ENCODE data around the gene ACBD5. TPM values are rescaled to one million over a fixed set of nuclear protein-coding genes. Genes with fewer than 3 reads are reported as not detected.
"Not testable (repeated sequence)": the region's sequence is repeated elsewhere in the genome, so short reads cannot be mapped to it uniquely, and the experiment has no call there.

Gene ACBD5
- polyA plus RNA-seq, 3 donors, result 30.1 to 42.7 (median 36.8) TPM

DNA sequence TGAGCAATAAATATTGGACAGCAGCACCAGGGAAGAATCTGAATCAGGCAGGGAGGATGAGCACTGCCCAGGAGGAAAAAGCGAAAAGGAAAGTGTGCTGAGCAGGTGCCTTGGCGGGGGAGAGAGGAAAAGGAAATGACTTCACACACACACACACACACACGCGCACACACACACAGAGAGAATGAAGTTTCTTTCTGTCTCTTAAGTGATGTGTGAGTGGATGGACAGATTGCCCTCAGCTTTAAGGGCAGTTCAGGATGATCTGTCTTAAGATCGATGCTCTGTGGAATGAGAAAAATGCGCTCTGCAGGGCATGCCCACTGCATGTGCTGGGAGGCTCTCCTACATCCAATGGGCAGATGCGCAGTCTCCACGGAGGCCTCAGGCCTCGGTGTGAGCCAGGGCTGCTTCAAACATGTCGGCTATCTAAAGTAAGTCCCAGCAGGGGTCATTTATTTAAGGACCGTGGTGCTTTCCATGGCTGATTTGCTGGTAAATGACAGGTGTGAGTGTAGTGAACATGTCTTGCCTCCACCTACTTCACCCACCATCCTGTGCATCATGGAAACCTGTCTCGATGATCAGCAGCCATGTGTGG, 2.5 kb upstream of the ACBD5 start:
- peak; percentile 80 for DNase-seq

DNA sequence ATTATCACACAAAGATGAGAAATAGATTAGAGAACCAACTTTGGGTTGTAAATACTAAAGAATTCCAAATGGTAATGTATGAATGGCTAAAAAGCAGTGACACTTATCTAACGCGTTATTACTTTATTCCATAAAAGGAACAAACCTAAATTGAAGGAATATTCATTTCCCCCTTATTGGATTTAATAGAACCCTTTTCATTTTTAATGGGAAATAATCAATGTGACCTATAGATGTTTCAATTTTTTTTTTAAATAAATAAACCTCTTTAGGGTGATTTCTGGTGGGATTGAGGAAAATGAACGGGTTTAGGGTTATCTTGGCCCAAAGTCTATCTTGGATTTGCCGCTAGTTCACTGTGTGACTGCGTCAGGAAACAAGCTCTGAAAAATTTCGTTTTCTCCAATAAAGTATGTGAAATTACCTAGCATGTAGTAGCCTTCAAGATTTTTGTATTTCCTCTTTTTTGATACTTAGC, 1.9 kb upstream of the ACBD5 start:
- DNase-seq, result no peak

DNA sequence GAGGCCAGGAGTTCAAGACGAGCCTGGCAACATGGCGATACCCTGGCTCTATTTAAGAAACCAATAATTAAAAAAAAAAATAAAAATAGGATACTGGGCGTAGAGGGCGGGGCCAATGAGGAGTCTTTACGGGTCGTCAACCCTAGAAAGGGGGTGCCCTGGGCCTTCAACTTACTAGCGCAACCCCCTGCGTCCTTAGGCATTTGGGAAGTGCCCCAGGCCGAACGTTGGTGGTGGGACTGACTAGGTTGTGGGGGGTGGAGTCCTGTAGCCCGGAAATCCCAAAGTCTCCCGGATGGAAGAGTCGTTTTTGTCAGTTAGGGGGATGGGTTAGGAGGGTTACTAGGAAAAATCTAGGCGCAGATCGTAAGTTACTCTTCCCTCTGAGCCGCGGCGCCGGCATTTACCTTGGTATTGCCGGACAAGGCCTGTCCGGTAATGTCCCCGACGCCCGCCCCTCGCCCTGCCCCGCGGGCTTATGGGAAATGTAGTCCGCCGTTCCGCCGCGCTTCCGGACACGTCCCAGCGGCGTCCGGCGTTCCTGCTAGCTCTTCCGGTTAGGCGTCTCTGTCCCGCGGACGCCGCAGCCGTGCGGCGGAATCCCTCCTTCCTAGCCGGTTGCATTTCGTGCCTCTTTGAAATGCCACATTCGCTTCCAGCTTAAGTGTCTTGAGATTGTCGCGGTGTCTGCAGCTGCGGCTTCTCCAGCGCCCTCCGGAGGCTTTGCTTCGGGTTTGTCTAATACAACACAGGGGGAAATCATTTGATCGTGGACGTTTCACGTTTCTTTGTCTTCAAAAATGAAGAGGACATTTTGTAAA, 1.3 kb upstream of the ACBD5 start:
- peak; percentile 96 for DNase-seq

DNA sequence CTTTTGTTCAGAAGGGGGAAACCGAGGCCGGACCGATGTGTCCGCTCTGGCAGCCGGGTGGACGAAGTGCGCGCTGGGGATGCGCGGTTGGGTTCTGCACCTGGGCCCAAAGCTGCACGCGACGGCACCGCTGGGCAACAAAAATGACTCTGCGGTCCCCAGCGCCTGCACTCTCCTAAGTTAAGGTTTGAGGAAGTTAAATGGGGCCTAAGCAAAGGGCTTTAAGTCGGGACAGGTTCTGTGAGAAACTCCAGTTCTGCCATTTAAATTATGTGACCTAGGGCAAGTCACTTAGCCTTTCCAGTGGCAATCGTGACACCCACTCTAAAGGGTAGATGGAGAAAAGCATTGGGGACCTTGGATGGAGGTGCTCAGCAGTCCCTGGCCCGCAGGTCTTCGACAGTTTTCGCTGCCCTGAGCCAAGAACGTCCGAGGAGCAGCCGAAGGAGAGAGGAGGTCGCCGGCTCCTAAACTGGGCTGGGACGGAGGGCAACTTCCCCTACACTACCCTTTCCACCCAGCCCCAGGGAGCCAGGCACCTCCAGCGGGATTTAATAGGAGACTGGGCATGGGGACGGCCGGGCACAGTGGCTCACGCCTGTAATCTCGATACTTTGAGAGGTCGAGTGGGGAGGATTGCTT, 534 bp upstream of the ACBD5 start:
- no peak for DNase-seq

DNA sequence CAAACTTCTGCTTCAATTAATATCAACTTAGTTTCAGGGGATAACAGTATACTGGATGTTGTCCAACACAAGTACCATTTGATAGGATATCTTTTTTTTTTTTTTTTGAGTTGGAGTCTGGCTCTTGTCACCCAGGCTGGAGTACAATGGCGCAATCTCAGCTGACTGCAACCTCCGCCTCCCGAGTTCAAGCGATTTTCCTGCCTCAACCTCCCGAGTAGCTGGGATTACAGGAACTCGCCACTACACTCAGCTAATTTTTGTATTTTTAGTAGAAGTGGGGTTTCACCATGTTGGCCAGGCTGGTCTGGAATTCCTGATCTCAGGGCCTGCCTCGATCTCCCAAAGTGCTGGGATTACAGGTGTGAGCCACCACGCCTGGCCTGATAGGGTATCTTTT, 3.1 kb downstream of the ACBD5 start:
- DNase-seq, result not testable (repeated sequence)

DNA sequence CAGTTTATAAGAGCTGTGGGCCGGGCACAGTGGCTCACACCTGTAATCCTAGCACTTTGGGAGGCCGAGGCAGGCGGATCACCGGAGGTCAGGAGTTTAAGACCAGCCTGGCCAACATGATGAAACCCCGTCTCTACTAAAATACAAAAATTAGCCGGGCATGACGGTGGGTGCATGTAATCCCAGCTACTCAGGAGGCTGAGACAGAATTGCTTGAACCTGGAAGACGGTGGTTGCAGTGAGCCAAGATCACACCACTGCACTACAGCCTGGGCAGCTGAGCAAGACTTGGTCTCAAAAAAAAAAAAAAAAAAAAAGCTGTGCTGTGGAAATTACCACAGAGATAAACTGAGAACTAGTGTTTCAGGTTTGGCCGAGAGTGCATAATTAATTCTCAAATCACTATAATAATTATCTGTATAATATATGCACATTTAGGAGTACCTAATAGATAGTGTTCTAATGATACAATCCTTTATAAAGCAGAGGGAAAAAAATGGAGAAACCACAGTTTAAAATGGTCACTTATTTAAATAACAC, 3.9 kb downstream of the ACBD5 start:
- DNase-seq, result not testable (repeated sequence)

DNA sequence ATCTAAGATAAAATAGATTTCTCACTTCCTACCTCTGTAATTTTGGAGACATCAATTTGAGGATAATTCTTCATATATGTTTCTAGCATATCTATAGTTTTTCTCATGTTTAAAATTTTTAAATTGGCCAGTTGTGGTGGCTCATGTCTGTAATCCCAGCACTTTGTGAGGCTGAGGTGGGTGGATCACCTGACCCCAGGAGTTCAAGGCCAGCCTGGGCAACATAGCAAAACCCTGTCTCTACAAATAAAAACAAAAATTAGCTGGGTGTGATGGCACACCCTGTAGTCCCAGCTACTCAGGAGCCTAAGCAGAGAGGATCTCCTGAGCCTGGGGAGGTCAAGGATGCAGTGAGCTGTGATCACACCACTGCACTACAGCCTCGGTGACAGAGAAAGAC, 4.9 kb downstream of the ACBD5 start:
- DNase-seq, result no peak

DNA sequence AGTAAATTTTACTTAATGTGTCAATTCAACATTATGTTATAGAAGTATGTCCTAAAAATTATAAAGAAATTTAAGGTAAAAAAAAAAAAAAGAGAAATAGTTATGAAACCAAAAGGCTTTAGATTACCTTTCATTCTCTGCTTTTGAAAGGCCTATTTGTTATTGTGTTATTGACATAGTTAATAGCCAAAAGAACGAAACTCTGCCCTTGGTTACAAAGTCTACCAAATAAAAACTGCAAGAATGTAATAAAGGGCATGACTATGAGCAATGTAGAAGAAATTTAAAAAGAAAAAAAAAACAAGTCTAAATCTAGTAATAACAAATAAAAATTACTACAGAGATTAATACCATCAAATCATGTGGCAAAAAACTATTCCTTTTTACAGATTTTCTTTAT, 10.6 kb downstream of the ACBD5 start:
- no peak for DNase-seq

DNA sequence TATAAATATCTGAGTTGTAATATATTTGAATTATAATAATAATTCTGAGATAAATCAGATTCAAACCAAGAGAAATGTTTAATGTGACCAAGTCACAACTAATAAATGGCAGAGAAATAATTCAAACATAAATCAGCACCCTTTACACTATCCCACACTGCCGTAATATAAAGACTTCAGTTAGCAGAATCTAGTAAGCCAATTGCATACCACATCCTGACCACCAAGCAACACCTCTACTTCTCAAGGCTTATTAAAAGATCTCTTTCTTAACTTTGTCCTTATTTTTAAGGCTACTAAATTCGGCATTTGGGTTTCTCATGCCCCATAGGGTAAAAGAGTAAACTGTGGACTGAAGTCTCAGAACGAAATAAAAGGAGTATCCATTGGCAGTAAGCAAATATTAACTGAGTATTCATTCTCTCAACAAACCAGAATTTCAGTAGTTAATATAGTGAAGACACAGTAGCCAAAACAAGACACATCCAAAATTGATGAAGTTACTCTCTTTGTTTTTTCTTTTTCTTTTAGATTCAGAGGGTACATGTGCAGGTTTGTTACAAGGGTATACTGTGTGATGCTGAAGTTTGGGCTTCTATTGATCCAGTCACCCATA, 14.8 kb downstream of the ACBD5 start:
- DNase-seq, result no peak

DNA sequence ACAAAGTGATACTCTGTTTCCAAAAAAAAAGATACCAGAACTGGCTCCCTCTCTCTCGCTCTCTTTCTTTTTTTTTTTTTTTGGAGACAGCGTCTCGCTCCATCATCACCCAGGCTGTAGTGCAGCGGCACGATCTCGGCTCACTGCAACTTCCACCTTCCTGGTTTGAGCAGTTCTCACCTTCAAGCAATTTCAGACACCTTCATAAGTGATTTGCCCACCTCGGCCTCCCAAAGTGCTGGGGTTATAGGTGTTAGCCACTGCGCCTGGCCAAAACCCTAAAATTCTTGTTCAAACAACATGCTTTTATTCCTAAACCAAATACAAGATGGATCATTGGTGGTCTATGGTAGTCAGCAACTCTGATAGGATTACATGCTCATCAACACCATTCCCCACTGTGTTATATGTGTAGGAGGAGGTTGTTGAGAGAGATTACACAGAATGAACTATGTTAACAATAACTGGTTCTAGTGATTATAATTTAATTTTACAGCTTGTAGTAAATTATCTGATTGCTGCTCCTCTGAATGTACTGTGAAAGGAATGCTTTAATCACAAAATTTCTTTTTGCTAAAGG, 15.5 kb downstream of the ACBD5 start:
- DNase-seq, result no peak

DNA sequence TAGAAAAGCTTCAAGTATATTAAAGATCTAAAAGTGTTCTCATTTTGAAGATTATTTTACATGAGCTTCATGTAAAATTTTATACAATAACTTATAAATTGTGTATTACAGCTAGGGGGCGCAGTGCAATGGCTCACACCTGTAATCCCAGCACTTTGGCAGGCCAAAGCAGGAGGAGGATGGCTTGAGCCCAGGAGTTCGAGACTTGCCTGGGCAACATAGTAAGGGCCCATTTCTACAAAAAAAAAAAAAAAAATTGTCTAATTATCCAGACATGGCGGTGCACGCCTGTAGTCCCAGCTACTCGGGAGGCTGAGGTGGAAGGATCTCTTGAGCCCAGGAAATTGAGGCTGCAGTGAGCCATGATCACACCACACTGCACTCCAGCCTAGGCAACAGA, 16.6 kb downstream of the ACBD5 start:
- no peak for DNase-seq

DNA sequence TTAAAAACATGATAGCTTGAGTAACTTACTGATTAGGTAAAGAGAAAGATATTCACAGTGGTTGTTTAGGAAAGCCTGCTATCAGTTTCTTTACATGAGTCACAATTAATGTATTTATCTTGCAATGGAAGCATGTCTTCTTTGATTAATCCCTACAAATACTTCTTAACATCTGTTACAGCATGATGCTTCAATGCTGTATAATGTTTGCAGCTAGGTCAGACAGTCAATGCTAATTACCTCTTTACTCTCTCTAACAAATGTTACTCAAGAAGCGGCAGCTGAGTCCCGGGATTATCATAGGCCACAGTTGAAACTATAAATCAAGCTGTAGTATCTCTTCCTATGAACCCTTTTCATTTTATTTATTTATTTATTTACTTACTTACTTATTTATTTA, 33.2 kb downstream of the ACBD5 start:
- no peak for DNase-seq

DNA sequence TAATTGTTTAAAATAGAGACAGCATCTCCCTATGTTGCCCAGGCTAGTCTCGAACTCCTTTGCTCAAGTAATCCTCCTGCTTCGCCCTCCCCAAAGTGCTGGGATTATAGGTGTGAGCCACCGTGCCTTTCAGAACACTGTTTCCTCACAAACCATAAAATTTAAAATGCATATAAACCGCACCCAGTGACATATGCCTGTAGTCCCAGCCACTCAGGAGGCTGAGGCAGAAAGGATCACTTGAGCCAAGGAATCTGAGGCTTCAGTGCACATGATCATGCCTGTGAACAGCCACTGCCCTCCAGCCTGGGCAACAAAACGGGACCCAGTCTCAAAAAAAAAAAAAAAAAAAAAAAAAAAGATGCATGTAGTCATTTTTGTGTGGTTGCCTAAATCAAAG, 36.8 kb downstream of the ACBD5 start:
- no peak for DNase-seq

DNA sequence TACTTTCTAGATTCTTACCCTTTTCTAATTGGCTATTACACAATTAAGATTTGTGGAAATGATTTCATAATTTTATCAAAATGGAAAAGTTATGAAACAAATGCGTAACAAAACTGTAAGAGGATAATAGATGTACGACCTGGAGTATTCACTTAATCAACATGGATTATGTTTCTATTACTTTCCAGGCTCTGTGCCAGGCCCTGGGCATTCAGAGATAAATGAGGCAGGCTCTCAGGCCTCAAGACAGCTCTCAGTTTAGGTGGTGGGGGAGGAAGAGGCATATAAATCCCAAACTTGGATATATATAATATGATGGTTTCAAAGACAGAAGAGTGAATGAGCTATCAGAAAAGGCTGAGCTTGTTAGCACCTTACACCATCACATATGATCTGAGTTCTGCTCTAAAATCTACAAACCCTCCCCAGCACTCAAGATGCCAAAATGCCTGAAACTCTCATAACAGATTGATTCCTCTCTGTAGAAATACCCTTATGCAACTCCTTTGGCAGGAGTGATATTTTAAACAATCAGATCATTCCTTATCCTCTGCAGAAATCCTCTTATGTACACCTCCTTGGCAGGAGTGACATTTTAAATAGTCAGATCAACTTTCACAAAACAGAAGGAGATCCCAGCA, 42.5 kb downstream of the ACBD5 start:
- DNase-seq, result no peak

DNA sequence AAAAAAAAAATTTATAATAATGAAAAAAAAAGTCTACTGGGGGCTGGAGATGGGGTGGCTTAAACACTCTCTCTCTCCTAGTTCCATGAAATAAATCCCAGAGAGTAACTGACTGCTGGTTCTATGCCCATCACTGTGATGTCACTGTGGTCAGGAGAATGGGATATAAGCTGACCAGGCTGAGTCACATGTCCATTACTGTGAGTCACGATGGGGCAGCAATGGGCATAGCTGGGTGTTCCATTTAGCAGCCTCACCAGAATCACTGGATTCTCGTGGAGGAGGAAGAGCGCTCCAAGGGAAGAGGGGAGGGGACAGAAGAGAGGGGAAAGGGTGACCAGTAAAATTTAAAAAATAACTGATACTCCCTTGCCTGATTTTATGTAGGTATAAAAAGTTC, 48.3 kb downstream of the ACBD5 start:
- no peak for DNase-seq

DNA sequence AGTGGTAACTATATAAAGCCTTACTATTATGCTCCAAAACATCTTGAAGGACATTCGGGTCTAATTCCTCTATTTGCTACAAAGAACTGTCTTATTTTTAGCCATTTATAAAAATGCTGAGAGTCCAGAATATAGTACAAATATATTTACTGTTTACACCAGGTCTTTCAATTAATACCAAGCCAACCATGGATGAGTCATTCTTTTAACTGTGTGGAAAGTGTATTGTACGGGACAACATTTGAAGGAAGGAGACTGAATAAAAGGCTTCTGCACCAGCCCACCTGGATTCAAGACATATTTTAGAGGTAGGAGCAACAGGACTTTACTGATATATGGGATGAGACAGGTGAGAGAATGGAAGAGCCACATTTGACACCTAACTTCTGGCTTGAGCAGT, 50.1 kb downstream of the ACBD5 start:
- no peak for DNase-seq

DNA sequence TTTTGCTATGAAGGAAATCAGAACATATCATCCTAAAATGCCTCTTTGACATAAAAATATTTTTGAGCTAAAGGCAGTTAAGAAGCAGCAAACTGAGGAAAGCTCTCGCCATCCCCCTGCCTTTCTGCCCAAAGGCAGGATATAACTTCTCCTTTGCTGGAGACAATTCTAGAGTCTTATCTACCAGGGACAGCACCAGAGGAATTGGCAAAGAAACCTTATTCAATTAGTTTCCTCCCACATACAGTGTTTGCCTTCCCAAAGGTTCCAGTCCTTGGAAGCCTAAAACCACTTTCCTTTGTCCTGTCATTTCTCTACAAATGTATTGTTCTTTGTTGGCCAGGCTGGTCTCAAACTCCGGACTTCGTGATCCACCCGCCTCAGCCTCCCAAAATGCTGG, 51.7 kb downstream of the ACBD5 start:
- DNase-seq, result no peak

DNA sequence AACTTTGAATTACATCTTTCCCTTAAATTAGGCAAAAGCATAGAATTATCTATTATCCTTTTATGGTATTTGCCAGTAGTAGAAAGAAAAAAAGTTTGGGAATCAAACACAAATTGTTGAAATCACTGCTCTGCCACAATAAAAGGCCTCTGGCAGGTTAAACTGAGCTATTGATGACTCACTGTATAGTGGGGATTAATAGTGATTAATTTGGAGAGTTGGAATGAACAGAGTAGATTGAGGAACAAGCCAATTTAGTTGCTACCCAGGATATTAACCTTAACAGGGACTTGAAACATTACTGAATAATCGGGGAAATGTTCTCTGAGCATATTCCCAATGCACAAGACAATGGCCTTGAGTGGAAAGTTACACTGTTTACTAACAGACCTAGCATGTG, 52.3 kb downstream of the ACBD5 start:
- DNase-seq, result no peak

DNA sequence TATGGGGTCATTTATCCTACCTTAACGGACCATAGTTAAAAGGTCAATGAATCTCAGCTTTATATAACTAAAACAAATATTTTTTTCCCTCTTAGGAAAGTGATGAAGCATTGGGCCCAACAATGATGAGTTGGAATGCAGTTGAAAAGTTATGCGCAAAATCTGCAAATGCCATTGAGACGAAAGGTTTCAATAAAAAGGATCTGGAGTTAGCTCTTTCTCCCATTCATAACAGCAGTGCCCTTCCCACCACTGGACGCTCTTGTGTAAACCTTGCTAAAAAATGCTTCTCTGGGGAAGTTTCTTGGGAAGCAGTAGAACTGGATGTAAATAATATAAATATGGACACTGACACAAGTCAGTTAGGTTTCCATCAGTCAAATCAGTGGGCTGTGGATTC, 70.7 kb downstream of the ACBD5 start:
- DNase-seq, result no peak

DNA sequence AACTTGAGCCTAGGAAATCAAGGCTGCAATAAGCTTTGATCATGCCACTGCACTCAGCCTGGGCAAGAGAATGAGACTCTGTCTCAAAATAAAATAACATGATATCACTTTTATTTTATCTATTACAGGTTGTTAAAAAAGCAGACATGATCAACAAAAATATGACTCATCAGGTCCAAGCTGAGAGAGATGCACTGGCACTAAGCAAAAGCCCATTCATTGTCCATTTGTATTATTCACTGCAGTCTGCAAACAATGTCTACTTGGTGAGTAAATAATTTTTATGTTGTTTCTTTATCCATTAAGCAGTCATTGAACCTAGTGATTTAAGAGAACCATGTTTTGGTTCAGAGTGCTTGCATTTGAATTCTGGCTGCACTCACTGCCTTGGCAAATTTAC, 82.2 kb downstream of the ACBD5 start:
- no peak for DNase-seq

DNA sequence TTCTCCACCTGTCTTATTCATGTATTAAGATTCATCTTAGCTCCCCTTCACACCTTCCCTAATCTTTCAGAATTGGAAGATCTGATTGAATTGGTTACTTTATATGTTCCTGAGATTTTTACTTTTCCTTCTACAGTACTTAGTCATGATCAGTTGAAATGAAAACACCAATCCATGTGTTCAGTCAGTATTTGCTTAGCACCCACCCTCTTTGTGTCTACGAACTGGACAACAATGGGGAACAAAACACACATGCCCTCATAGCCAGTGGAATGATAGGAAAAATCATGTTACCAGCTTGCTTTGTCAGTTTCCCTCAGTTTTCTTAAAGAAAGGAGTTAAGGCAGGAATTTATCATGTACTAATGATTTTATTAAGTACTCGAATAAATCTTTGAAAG, 83.4 kb downstream of the ACBD5 start:
- DNase-seq, result no peak

DNA sequence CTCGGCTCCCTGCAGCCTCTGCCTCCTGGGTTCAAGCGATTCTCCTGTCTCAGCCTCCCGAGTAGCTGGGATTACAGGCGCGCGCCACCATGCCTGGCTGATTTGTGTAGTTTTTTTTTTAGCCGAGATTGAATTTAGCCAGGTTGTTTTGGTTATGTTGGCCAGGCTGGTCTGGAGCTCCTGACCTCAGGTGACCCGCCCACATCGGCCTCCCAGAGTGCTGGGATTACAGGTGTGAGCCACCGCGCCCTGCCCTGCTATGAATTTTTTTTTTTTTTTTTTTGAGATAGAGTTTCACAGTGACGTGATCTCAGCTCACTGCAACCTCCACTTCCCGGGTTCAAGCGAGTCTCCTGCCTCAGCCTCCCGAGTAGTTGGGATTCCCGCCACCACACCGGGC, 84.0 kb downstream of the ACBD5 start:
- not testable (repeated sequence) for DNase-seq

All from renal pelvis (tissue), 4 donors.